Uterus (tissue), 2 donors: ENCODE data around the gene FOXQ1.

Experiments
- POLR2A ChIP-seq, 2 donors: fragments of 450-650 bp; IDR thresholded peaks; one replicate each; pipeline ENCODE4 v1.6.1; 2016; ENCODE audit warnings: antibody characterized with exemption in 2 of 2, mild to moderate bottlenecking in 1 of 2, moderate library complexity in 1 of 2
- TF ChIP-seq, protein P1 (sequence below), 4 experiments: fragments of 200-600 bp in 2 of 4; fragments of 450-650 bp in 2 of 4; sonication (generic) in 2 of 4; IDR thresholded peaks; one replicate each; pipeline ENCODE4 v1.5.1; 2016 to 2019; ENCODE audit warnings: antibody characterized with exemption in 4 of 4, mild to moderate bottlenecking in 2 of 4, moderate library complexity in 1 of 4

DNA sequence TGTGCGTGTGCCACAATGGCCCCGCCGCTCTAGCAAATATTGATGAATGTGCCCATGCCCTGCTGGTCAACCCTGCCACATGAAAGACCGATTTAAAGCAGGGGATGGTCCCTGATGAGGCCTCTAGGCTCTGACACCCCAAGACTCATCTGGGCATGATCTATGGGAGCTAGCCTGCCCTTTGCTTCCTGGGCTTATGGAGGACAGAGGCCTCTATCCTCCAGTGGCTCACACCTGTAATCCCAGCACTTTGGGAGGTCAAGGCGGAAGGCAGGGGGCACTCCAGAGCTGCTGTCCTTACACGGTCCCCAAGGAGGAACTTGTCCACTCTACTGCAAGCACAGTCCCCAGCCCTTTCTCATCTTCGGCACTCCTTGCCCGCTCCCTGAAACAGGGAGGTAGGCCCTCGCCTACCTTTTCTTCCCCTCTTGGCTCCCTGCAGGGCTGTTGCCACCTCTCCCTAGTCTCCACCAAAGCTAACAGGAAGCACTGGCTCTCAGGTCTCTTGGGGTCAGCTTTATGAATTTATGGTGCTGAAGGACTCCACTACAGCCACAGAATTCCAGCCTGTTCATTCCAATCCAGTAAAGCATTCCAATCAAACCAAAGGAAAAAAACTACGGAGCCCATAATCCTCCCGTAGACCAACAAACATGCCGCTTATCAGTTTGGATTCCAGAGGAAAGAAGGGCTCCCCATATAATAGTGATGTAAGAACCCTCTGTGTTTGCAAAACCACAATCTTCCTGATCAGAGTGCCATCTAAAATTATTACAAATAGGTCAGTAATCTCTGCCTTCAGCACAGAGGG, 48.7 kb upstream of the FOXQ1 start:
- TF ChIP-seq, protein P1, sequence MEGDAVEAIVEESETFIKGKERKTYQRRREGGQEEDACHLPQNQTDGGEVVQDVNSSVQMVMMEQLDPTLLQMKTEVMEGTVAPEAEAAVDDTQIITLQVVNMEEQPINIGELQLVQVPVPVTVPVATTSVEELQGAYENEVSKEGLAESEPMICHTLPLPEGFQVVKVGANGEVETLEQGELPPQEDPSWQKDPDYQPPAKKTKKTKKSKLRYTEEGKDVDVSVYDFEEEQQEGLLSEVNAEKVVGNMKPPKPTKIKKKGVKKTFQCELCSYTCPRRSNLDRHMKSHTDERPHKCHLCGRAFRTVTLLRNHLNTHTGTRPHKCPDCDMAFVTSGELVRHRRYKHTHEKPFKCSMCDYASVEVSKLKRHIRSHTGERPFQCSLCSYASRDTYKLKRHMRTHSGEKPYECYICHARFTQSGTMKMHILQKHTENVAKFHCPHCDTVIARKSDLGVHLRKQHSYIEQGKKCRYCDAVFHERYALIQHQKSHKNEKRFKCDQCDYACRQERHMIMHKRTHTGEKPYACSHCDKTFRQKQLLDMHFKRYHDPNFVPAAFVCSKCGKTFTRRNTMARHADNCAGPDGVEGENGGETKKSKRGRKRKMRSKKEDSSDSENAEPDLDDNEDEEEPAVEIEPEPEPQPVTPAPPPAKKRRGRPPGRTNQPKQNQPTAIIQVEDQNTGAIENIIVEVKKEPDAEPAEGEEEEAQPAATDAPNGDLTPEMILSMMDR (IDR thresholded peaks at IDR 0.05), result no peak
- TF ChIP-seq POLR2A (IDR thresholded peaks at IDR 0.05), result no peak
